T-cell (primary cell): ENCODE measurements around the gene AKIP1. TPM values are rescaled to one million over a fixed set of nuclear protein-coding genes. Genes with fewer than 3 reads are reported as not detected.

Experiments
- ATAC-seq, 4 experiments: fragments of 200-7000 bp in 3 of 4; fragments of 150-1000 bp in 1 of 4; cut with Tn5 transposase; replicated peaks in 1 of 4; 1 replicate in 3 of 4; 2 replicates in 1 of 4; pipeline ENCODE4 v1.10.0; 2021; ENCODE audit warnings: moderate library complexity in 3 of 4, mild to moderate bottlenecking in 2 of 4, moderate number of reproducible peaks in 1 of 4
- CTCF ChIA-PET, 2 donors: fragments of 300-600 bp; sonication (Branson Sonifier 250); formaldehyde crosslinking; loops; one replicate each; lab custom pipeline; 2022; ENCODE audit warnings: antibody characterized with exemption in 2 of 2; lab: Charles Lee
- POLR2A ChIA-PET, 2 donors: fragments of 300-600 bp; sonication (Branson Sonifier 250); formaldehyde crosslinking; loops; one replicate each; lab custom pipeline; 2022; ENCODE audit warnings: antibody characterized with exemption in 2 of 2; lab: Charles Lee
- DNase-seq, 35 experiments: peaks; one replicate each; pipeline versions ENCODE4 v3.0.0 to v3.0.0-alpha.2; 2013 to 2023
- H3K27ac ChIP-seq: one replicate; pipeline ENCODE4 v1.5.1; 2013; ENCODE audit warnings: low read length
- H3K27me3 ChIP-seq, 2 experiments: replicated peaks in 1 of 2; 1 replicate in 1 of 2; 2 replicates in 1 of 2; pipeline versions ENCODE4 v1.6.1 to v1.7.0; 2013; ENCODE audit warnings: low read length in 1 of 2, mixed read lengths in 1 of 2; ENCODE audit not compliant: control insufficient read depth in 2 of 2, insufficient read depth in 2 of 2; ENCODE audit errors: extremely low read depth in 1 of 2
- H3K36me3 ChIP-seq, 2 donors: 1 replicate in 1 of 2; 2 replicates in 1 of 2; pipeline versions ENCODE4 v1.6.1 to v1.7.0; 2013; ENCODE audit warnings: low read length in 1 of 2; ENCODE audit not compliant: control insufficient read depth in 2 of 2, insufficient read depth in 1 of 2; ENCODE audit errors: extremely low read depth in 1 of 2
- H3K4me1 ChIP-seq, 2 experiments: 1 replicate in 1 of 2; 2 replicates in 1 of 2; pipeline versions ENCODE4 v1.6.1 to v1.7.0; 2013; ENCODE audit warnings: low read length in 2 of 2, mixed read lengths in 1 of 2; ENCODE audit not compliant: insufficient read depth in 2 of 2, control insufficient read depth in 1 of 2; ENCODE audit errors: extremely low read depth in 1 of 2
- H3K4me3 ChIP-seq, 2 donors: 1 replicate in 1 of 2; 2 replicates in 1 of 2; pipeline versions ENCODE4 v1.5.1 to v1.7.0; 2013; ENCODE audit warnings: mild to moderate bottlenecking in 2 of 2, low read length in 1 of 2, moderate library complexity in 1 of 2; ENCODE audit not compliant: control insufficient read depth in 1 of 2; ENCODE audit errors: extremely low read depth in 1 of 2
- H3K9me3 ChIP-seq: 2 replicates; pipeline ENCODE4 v1.7.0; 2013
- H3K27ac Mint-ChIP-seq, 2 donors: one replicate each; pipeline ENCODE4 v1.8.0; 2020 to 2021; ENCODE audit warnings: mild to moderate bottlenecking in 2 of 2, mixed read lengths in 2 of 2
- H3K27me3 Mint-ChIP-seq, 2 donors: one replicate each; pipeline ENCODE4 v1.8.0; 2021 to 2022; ENCODE audit warnings: mixed read lengths in 2 of 2
- H3K36me3 Mint-ChIP-seq: one replicate; pipeline ENCODE4 v1.8.0; 2021; ENCODE audit warnings: mixed read lengths
- H3K4me1 Mint-ChIP-seq, 3 donors: one replicate each; pipeline ENCODE4 v1.8.0; 2020 to 2022; ENCODE audit warnings: mixed read lengths in 3 of 3, mild to moderate bottlenecking in 1 of 3
- H3K4me3 Mint-ChIP-seq, 3 donors: one replicate each; pipeline ENCODE4 v1.8.0; 2020 to 2022; ENCODE audit warnings: mild to moderate bottlenecking in 3 of 3, mixed read lengths in 3 of 3, moderate library complexity in 3 of 3
- H3K9me3 Mint-ChIP-seq, 3 donors: one replicate each; pipeline ENCODE4 v1.8.0; 2020 to 2022; ENCODE audit warnings: mixed read lengths in 3 of 3
- WGBS: methylation state at CpG from one replicate; pipeline ENCODE4 v1.1.5; 2013; ENCODE audit warnings: missing lambda C conversion rate; ENCODE audit not compliant: insufficient coverage; 5-methylcytosine and 5-hydroxymethylcytosine counted together
- total RNA-seq, 35 experiments: library from RNA in 6 of 35; stranded (reverse) in 6 of 35; fragments of 120-200 nt in 1 of 35; gene quantifications; one replicate each; pipeline versions ENCODE4 v1.2.1 to v1.2.4 and lab custom pipeline; 2013 to 2026

The AKIP1 gene
- total RNA-seq, 5 donors from 2014 or later (not counting 1 experiment from before 2014, with no cell fraction given) = 5.8 to 17.9 (median 11.1) TPM

GRCh38 chr11:8942518-8943066 is 31.6 kb downstream of the AKIP1 start, which contains the start of gene ASCL3:
ASCL3 (minus strand) TSS chr11:8943016; CDS start chr11:8938161, 4,855 bp downstream.
- Histone ChIP-seq H3K9me3 (no peaks in the 10 kb centered on the region), H3K36me3 (peaks cover 2 to 8% of the 10 kb centered on the region in 2 donors), H3K27ac (no peak within 1 kb of the TSS), H3K4me3 (no peak within 1 kb of the TSS), H3K4me1 (no peaks in the 10 kb centered on the region), H3K27me3 (no peaks in the 10 kb centered on the region)
- peaks cover 0 to 2% (median 0%) of the 10 kb centered on the region in 3 donors for H3K4me1 Mint-ChIP-seq
- H3K36me3 Mint-ChIP-seq = peaks cover 12% of the 10 kb centered on the region
- peaks cover 0 to 3% of the 10 kb centered on the region in 2 donors for H3K27me3 Mint-ChIP-seq
- H3K9me3 Mint-ChIP-seq = no peaks in the 10 kb centered on the region
- no peak for DNase-seq
- no peak within 1 kb of the TSS for H3K27ac Mint-ChIP-seq
- no peak for ATAC-seq
- no CpG with 5 or more reads among the region's 5 CpGs for WGBS
- ChIA-PET CTCF (interaction anchor here in 1 of 2 donors (0.8 kb wide), 1 partner anchor 17 kb away, joined by 3 read pairs; no protein-coding TSS in a partner anchor), POLR2A (no interaction called here)
- H3K4me3 Mint-ChIP-seq = no peak within 1 kb of the TSS

GRCh38 chr11:8947230-8947943 is 36.4 kb downstream of the AKIP1 start:
- DNase-seq (no peak), ATAC-seq (no peak)
- Mint-ChIP-seq H3K4me3 (no peak overlapping the region), H3K27me3 (no peaks in the 10 kb centered on the region), H3K4me1 (peaks cover 0 to 2% (median 0%) of the 10 kb centered on the region in 3 donors), H3K27ac (peak overlapping the region in 1 of 2 donors; percentile 71), H3K9me3 (no peaks in the 10 kb centered on the region), H3K36me3 (peaks cover 42% of the 10 kb centered on the region)
- Histone ChIP-seq H3K27ac (no peak overlapping the region), H3K27me3 (no peaks in the 10 kb centered on the region), H3K36me3 (peaks cover 4 to 44% of the 10 kb centered on the region in 2 donors), H3K4me1 (no peaks in the 10 kb centered on the region), H3K9me3 (no peaks in the 10 kb centered on the region), H3K4me3 (no peak overlapping the region)
- ChIA-PET CTCF (no interaction called here), POLR2A (interaction anchor here in 1 of 2 donors (0.7 kb wide), 1 partner anchor 12 kb away, joined by 3 read pairs; no protein-coding TSS in a partner anchor)
- no CpG with 5 or more reads among the region's 4 CpGs for WGBS

GRCh38 chr11:8948886-8949285 is 37.9 kb downstream of the AKIP1 start:
- H3K4me1 Mint-ChIP-seq = peaks cover 0 to 2% (median 0%) of the 10 kb centered on the region in 3 donors
- DNase-seq = no peak
- peaks cover 57% of the 10 kb centered on the region for H3K36me3 Mint-ChIP-seq
- Histone ChIP-seq H3K4me3 (no peak overlapping the region), H3K27ac (no peak overlapping the region), H3K36me3 (peaks cover 11 to 57% of the 10 kb centered on the region in 2 donors), H3K4me1 (no peaks in the 10 kb centered on the region), H3K9me3 (no peaks in the 10 kb centered on the region), H3K27me3 (no peaks in the 10 kb centered on the region)
- ChIA-PET CTCF (interaction anchor here in 1 of 2 donors (0.6 kb wide), 1 partner anchor 36 kb away, joined by 4 read pairs; no protein-coding TSS in a partner anchor), POLR2A (no interaction called here)
- H3K9me3 Mint-ChIP-seq = no peaks in the 10 kb centered on the region
- no CpG with 5 or more reads among the region's 3 CpGs for WGBS
- no peak for ATAC-seq
- no peak overlapping the region for H3K4me3 Mint-ChIP-seq
- no peaks in the 10 kb centered on the region for H3K27me3 Mint-ChIP-seq
- H3K27ac Mint-ChIP-seq = no peak overlapping the region

GRCh38 chr11:8956860-8957259 is 45.9 kb downstream of the AKIP1 start:
- Mint-ChIP-seq H3K4me1 (peaks cover 8 to 24% (median 21%) of the 10 kb centered on the region in 3 donors), H3K27me3 (no peaks in the 10 kb centered on the region), H3K36me3 (peaks cover 31% of the 10 kb centered on the region), H3K4me3 (no peak overlapping the region), H3K9me3 (no peaks in the 10 kb centered on the region), H3K27ac (no peak overlapping the region)
- peaks cover 14 to 41% of the 10 kb centered on the region in 2 donors for H3K36me3 ChIP-seq
- H3K9me3 ChIP-seq = no peaks in the 10 kb centered on the region
- ATAC-seq (no peak), DNase-seq (no peak)
- ChIA-PET POLR2A (no interaction called here), CTCF (no interaction called here)
- H3K4me1 ChIP-seq = peaks cover 0 to 2% of the 10 kb centered on the region in 2 experiments
- H3K27me3 ChIP-seq = no peaks in the 10 kb centered on the region
- no peak overlapping the region for H3K27ac ChIP-seq
- H3K4me3 ChIP-seq = no peak overlapping the region
- 80% methylated on average over 1 of the region's 4 CpGs for WGBS

- no peaks in the 10 kb centered on the region for H3K27me3 Mint-ChIP-seq
- no CpG with 5 or more reads among the region's 2 CpGs for WGBS
Measured at GRCh38 chr11:8959546-8960166, 48.7 kb downstream of the AKIP1 start.

GRCh38 chr11:8961401-8961800 is 50.4 kb downstream of the AKIP1 start:
- ATAC-seq (no peak), DNase-seq (no peak)
- Mint-ChIP-seq H3K4me3 (no peak overlapping the region), H3K36me3 (peaks cover 3% of the 10 kb centered on the region), H3K9me3 (no peaks in the 10 kb centered on the region), H3K4me1 (peaks cover 25 to 45% (median 43%) of the 10 kb centered on the region in 3 donors), H3K27ac (no peak overlapping the region), H3K27me3 (no peaks in the 10 kb centered on the region)
- peaks cover 14 to 26% of the 10 kb centered on the region in 2 experiments for H3K4me1 ChIP-seq
- peaks cover 0 to 8% of the 10 kb centered on the region in 2 donors for H3K36me3 ChIP-seq
- H3K4me3 ChIP-seq = no peak overlapping the region
- no CpG with 5 or more reads among the region's 2 CpGs for WGBS
- ChIA-PET POLR2A (no interaction called here), CTCF (interaction anchor here (1.1 to 1.2 kb wide), 4 partner anchors 46 to 545 kb away, joined by 3 to 7 read pairs (median 4); partner anchors contain the start of gene ZNF143 (in 1 of the 2))
- no peaks in the 10 kb centered on the region for H3K9me3 ChIP-seq
- no peak overlapping the region for H3K27ac ChIP-seq
- H3K27me3 ChIP-seq = no peaks in the 10 kb centered on the region

More at GRCh38 chr11:8959546-8960166, 48.7 kb downstream of the AKIP1 start:
- no peaks in the 10 kb centered on the region for H3K27me3 ChIP-seq
- Mint-ChIP-seq H3K9me3 (no peaks in the 10 kb centered on the region), H3K36me3 (peaks cover 9% of the 10 kb centered on the region), H3K4me3 (no peak overlapping the region), H3K4me1 (peaks cover 25 to 36% (median 34%) of the 10 kb centered on the region in 3 donors), H3K27ac (no peak overlapping the region)
- H3K4me1 ChIP-seq = peaks cover 11 to 18% of the 10 kb centered on the region in 2 experiments
- H3K9me3 ChIP-seq = no peaks in the 10 kb centered on the region
- H3K27ac ChIP-seq = no peak overlapping the region
- ChIA-PET POLR2A (interaction anchor here in 1 of 2 donors (0.6 kb wide), 2 partner anchors 12 to 209 kb away, joined by 3 to 4 read pairs; no protein-coding TSS in a partner anchor), CTCF (interaction anchor here (0.6 to 1.8 kb wide), 17 partner anchors 10 to 713 kb away, joined by 3 to 17 read pairs (median 4); partner anchors contain the start of genes RPL27A (in 1 of the 2) and TRIM66 (in 1 of the 2))
- ATAC-seq (no peak), DNase-seq (peak in 7 of 35 experiments; percentile 6 to 64 (median 12))
- peaks cover 7 to 20% of the 10 kb centered on the region in 2 donors for H3K36me3 ChIP-seq
- H3K4me3 ChIP-seq = no peak overlapping the region
